CD14-positive monocyte (primary cell): ENCODE measurements around the gene SAMHD1. TPM values are rescaled to one million over a fixed set of nuclear protein-coding genes. Genes with fewer than 3 reads are reported as not detected.

ENCODE experiments used
- DNase-seq, 3 donors: peaks; one replicate each; pipeline ENCODE4 v3.0.0-alpha.2; 2011 to 2022
- H2AFZ ChIP-seq: 2 replicates; pipeline ENCODE4 v1.6.0; 2012; ENCODE audit warnings: mild to moderate bottlenecking, low read depth, low read length, inconsistent platforms; ENCODE audit not compliant: insufficient read depth, poor library complexity, severe bottlenecking
- H3K27ac ChIP-seq, 2 donors: 1 replicate in 1 of 2; 2 replicates in 1 of 2; pipeline ENCODE4 v1.5.1; 2012 to 2013; ENCODE audit warnings: low read length in 2 of 2, control low read depth in 1 of 2, inconsistent platforms in 1 of 2, low read depth in 1 of 2, mild to moderate bottlenecking in 1 of 2
- H3K27me3 ChIP-seq, 2 donors: one replicate each; pipeline versions ENCODE4 v1.6.0 to v1.6.1; 2011 to 2013; ENCODE audit warnings: low read length in 2 of 2; ENCODE audit not compliant: control insufficient read depth in 2 of 2, insufficient read depth in 2 of 2
- H3K36me3 ChIP-seq, 2 donors: replicated peaks in 1 of 2; 1 replicate in 1 of 2; 2 replicates in 1 of 2; pipeline versions ENCODE4 v1.5.1 to v1.6.1; 2012 to 2013; ENCODE audit warnings: low read length in 2 of 2, control low read depth in 1 of 2, inconsistent platforms in 1 of 2, mild to moderate bottlenecking in 1 of 2; ENCODE audit not compliant: insufficient read depth in 2 of 2, control insufficient read depth in 1 of 2
- H3K4me1 ChIP-seq, 2 donors: 1 replicate in 1 of 2; 2 replicates in 1 of 2; pipeline versions ENCODE4 v1.5.1 to v1.6.1; 2012 to 2013; ENCODE audit warnings: low read length in 2 of 2, control low read depth in 1 of 2, inconsistent platforms in 1 of 2, mild to moderate bottlenecking in 1 of 2, moderate library complexity in 1 of 2; ENCODE audit not compliant: insufficient read depth in 2 of 2, control insufficient read depth in 1 of 2
- H3K4me2 ChIP-seq: replicated peaks from 2 replicates; pipeline ENCODE3; 2012; ENCODE audit warnings: low read length, moderate library complexity, mild to moderate bottlenecking; ENCODE audit not compliant: poor library complexity, severe bottlenecking; ENCODE audit errors: extremely low read depth
- H3K4me3 ChIP-seq, 3 experiments: fragments of 200-600 bp in 1 of 3; sonication (generic) in 1 of 3; replicated peaks in 1 of 3; 1 replicate in 2 of 3; 2 replicates in 1 of 3; pipeline ENCODE4 v1.5.1; 2011 to 2013; ENCODE audit warnings: low read length in 3 of 3, mild to moderate bottlenecking in 3 of 3, control low read depth in 2 of 3, low read depth in 2 of 3, inconsistent platforms in 1 of 3, moderate library complexity in 1 of 3
- H3K79me2 ChIP-seq: 2 replicates; pipeline ENCODE4 v1.6.0; 2012; ENCODE audit warnings: mild to moderate bottlenecking, control low read depth, inconsistent platforms, low read length, moderate library complexity; ENCODE audit not compliant: insufficient read depth
- H3K9ac ChIP-seq: 2 replicates; pipeline ENCODE4 v1.6.0; 2017; ENCODE audit warnings: low read length, mild to moderate bottlenecking; ENCODE audit not compliant: insufficient read depth, poor library complexity, severe bottlenecking
- H3K9me3 ChIP-seq, 2 donors: replicated peaks in 1 of 2; 1 replicate in 1 of 2; 2 replicates in 1 of 2; pipeline versions ENCODE4 v1.5.1 to v1.6.1; 2012 to 2013; ENCODE audit warnings: low read length in 2 of 2, control low read depth in 1 of 2; ENCODE audit not compliant: control insufficient read depth in 1 of 2, insufficient read depth in 1 of 2
- H4K20me1 ChIP-seq: 2 replicates; pipeline ENCODE4 v1.6.0; 2012; ENCODE audit warnings: mild to moderate bottlenecking, low read length, control low read depth, moderate library complexity; ENCODE audit not compliant: insufficient read depth
- H3K27ac Mint-ChIP-seq, 7 donors: one replicate each; pipeline ENCODE4 v1.8.0; 2020; ENCODE audit warnings: mild to moderate bottlenecking in 7 of 7, mixed read lengths in 7 of 7, moderate library complexity in 6 of 7, inconsistent platforms in 2 of 7
- H3K27me3 Mint-ChIP-seq, 3 donors: one replicate each; pipeline ENCODE4 v1.8.0; 2021 to 2022; ENCODE audit warnings: low read depth in 3 of 3, mild to moderate bottlenecking in 3 of 3, mixed read lengths in 3 of 3, moderate library complexity in 3 of 3, inconsistent platforms in 1 of 3
- H3K36me3 Mint-ChIP-seq, 2 donors: one replicate each; pipeline ENCODE4 v1.8.0; 2020; ENCODE audit warnings: mixed read lengths in 2 of 2, inconsistent platforms in 1 of 2, mild to moderate bottlenecking in 1 of 2
- H3K4me1 Mint-ChIP-seq: one replicate; pipeline ENCODE4 v1.8.0; 2020; ENCODE audit warnings: mild to moderate bottlenecking, mixed read lengths
- H3K4me3 Mint-ChIP-seq, 2 donors: one replicate each; pipeline ENCODE4 v1.8.0; 2020; ENCODE audit warnings: mild to moderate bottlenecking in 2 of 2, mixed read lengths in 2 of 2, moderate library complexity in 1 of 2
- H3K9me3 Mint-ChIP-seq, 7 donors: one replicate each; pipeline ENCODE4 v1.8.0; 2020 to 2022; ENCODE audit warnings: mixed read lengths in 7 of 7, mild to moderate bottlenecking in 6 of 7, moderate library complexity in 6 of 7, inconsistent platforms in 2 of 7
- CTCF ChIP-seq: fragments of 200-600 bp; IDR thresholded peaks from one replicate; pipeline ENCODE4 v1.8.0; 2022; ENCODE audit warnings: antibody characterized with exemption, mild to moderate bottlenecking
- WGBS: methylation state at CpG from one replicate; pipeline ENCODE4 v1.1.5; 2013; ENCODE audit warnings: missing lambda C conversion rate; ENCODE audit not compliant: insufficient coverage; 5-methylcytosine and 5-hydroxymethylcytosine counted together
- intact Hi-C, 2 donors: fragments of 100-400 bp; cut with micrococcal nuclease; formaldehyde crosslinking; loops; one replicate each; pipeline versions ENCODE4 v1.15.0 to v1.15.1; 2023
- polyA plus RNA-seq, 3 donors: library from polyadenylated mRNA; depleted of rRNA in 1 of 3; unstranded in 2 of 3; stranded (reverse) in 1 of 3; fragments of 300-500 nt in 2 of 3; fragments of >200 nt in 1 of 3; fragmentation: Illumina TruSeq in 2 of 3; gene quantifications; 1 replicate in 2 of 3; 2 replicates in 1 of 3; pipeline ENCODE4 v1.2.3, GENCODE V29; 2012 to 2021

Gene SAMHD1
- polyA plus RNA-seq, 3 donors = 232 to 796 (median 590) TPM

- no peak for DNase-seq
- H3K36me3 ChIP-seq = peaks cover 7 to 10% of the 10 kb centered on the region in 2 donors
- peak overlapping the region; percentile 91 to 94 for H3K27ac ChIP-seq
- H3K27me3 Mint-ChIP-seq = no peaks in the 10 kb centered on the region
- H3K4me1 Mint-ChIP-seq = peaks cover 52% of the 10 kb centered on the region
- H3K79me2 ChIP-seq = peaks cover 65% of the 10 kb centered on the region
- H3K4me1 ChIP-seq = peaks cover 62 to 70% of the 10 kb centered on the region in 2 donors
- TF ChIP-seq CTCF = no peak
- H4K20me1 ChIP-seq = peaks cover 42% of the 10 kb centered on the region
- 9% methylated on average over 7 of the region's 11 CpGs for WGBS
- no peaks in the 10 kb centered on the region for H3K27me3 ChIP-seq
- peak overlapping the region; percentile 89 for H3K4me2 ChIP-seq
- H3K36me3 Mint-ChIP-seq = peaks cover 9 to 29% of the 10 kb centered on the region in 2 donors
- peaks cover 0 to 4% (median 0%) of the 10 kb centered on the region in 7 donors for H3K9me3 Mint-ChIP-seq
- peak overlapping the region; percentile 59 to 100 (median 99) for H3K4me3 ChIP-seq
- intact Hi-C loops = loop anchor here in 1 of 2 donors (2.0 kb wide), 1 partner anchor 57 kb away; no protein-coding TSS in a partner anchor
- peak overlapping the region; percentile 94 to 99 (median 97) for H3K27ac Mint-ChIP-seq
- peak overlapping the region; percentile 69 for H2AFZ ChIP-seq
- peak overlapping the region; percentile 97 to 98 for H3K4me3 Mint-ChIP-seq
- H3K9me3 ChIP-seq = no peaks in the 10 kb centered on the region
- peak overlapping the region; percentile 93 for H3K9ac ChIP-seq
Measured at GRCh38 chr20:36951979-36952738, 651 bp upstream of the SAMHD1 start.

- H3K27ac ChIP-seq = peak overlapping the region; percentile 91 to 94
- 0% methylated on average over 19 of the region's 24 CpGs for WGBS
- no peak for TF ChIP-seq CTCF
- Mint-ChIP-seq H3K4me3 (peak overlapping the region; percentile 97 to 98), H3K9me3 (peaks cover 0 to 4% (median 0%) of the 10 kb centered on the region in 7 donors), H3K4me1 (peaks cover 52% of the 10 kb centered on the region), H3K36me3 (peaks cover 23 to 45% of the 10 kb centered on the region in 2 donors), H3K27ac (peak overlapping the region; percentile 96 to 99 (median 98)), H3K27me3 (no peaks in the 10 kb centered on the region)
- no peaks in the 10 kb centered on the region for H3K9me3 ChIP-seq
- H3K79me2 ChIP-seq = peaks cover 73% of the 10 kb centered on the region
- no peaks in the 10 kb centered on the region for H3K27me3 ChIP-seq
- peak overlapping the region; percentile 72 to 100 (median 99) for H3K4me3 ChIP-seq
- intact Hi-C loops = loop anchor here in 1 of 2 donors (2.0 kb wide), 1 partner anchor 58 kb away; no protein-coding TSS in a partner anchor
- H3K4me1 ChIP-seq = peaks cover 56 to 68% of the 10 kb centered on the region in 2 donors
- H2AFZ ChIP-seq = peak overlapping the region; percentile 68
- peak overlapping the region; percentile 93 for H3K9ac ChIP-seq
- H3K36me3 ChIP-seq = peaks cover 22 to 25% of the 10 kb centered on the region in 2 donors
- peak; percentile 21 to 60 (median 52) for DNase-seq
- peaks cover 56% of the 10 kb centered on the region for H4K20me1 ChIP-seq
- peak overlapping the region; percentile 89 for H3K4me2 ChIP-seq
Measured at GRCh38 chr20:36950414-36951197, 902 bp downstream of the SAMHD1 start.
